T-helper 2 cell treated with Interferon-gamma antibody and Interleukin-4, amounts not matched to agents 100 ng/mL and 5 ng/mL, for 36 hours (primary cell): ENCODE data around the gene MYO10. TPM values are rescaled to one million over a fixed set of nuclear protein-coding genes. Genes with fewer than 3 reads are reported as not detected.
"Not testable (repeated sequence)": the region's sequence is repeated elsewhere in the genome, so short reads cannot be mapped to it uniquely, and the experiment has no call there.

ENCODE experiments used
- intact Hi-C: fragments of 100-400 bp; cut with micrococcal nuclease; formaldehyde crosslinking; loops from one replicate; pipeline ENCODE4 v1.15.1; 2023
- total RNA-seq: library from RNA; stranded (reverse); gene quantifications from 2 replicates; pipeline ENCODE4 v1.2.3, GENCODE V29; 2022

The MYO10 gene
- total RNA-seq, 1 donor from 2014 or later = 0.23 TPM

GRCh38 chr5:16791036-16791705, 144.9 kb downstream of the MYO10 start:
- intact Hi-C loops = loop anchor here (1.0 kb wide), 1 partner anchor 399 kb away; no protein-coding TSS in a partner anchor

- intact Hi-C loops = no loop called here
Observed at GRCh38 chr5:16788957-16789356, 147.1 kb downstream of the MYO10 start.

DNA sequence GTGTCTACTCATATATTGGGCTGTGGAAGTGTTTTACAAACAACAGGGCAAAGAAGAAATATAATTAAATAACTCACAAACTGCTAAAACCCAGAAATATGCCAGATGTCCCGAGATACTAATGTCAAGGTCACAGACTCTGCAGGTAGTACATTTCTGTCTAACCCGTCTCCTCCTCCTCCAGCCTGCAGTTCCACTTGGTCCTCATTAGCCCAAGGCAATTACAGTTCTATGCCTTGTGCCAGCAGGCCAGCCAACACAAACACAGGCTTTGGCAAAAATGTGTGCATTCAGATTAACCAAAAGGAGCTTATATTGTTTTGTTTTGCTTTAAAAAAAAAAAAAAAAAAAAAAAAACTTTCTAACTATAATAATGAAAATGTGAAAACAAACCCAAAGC, 148.8 kb downstream of the MYO10 start:
- intact Hi-C loops = no loop called here

DNA sequence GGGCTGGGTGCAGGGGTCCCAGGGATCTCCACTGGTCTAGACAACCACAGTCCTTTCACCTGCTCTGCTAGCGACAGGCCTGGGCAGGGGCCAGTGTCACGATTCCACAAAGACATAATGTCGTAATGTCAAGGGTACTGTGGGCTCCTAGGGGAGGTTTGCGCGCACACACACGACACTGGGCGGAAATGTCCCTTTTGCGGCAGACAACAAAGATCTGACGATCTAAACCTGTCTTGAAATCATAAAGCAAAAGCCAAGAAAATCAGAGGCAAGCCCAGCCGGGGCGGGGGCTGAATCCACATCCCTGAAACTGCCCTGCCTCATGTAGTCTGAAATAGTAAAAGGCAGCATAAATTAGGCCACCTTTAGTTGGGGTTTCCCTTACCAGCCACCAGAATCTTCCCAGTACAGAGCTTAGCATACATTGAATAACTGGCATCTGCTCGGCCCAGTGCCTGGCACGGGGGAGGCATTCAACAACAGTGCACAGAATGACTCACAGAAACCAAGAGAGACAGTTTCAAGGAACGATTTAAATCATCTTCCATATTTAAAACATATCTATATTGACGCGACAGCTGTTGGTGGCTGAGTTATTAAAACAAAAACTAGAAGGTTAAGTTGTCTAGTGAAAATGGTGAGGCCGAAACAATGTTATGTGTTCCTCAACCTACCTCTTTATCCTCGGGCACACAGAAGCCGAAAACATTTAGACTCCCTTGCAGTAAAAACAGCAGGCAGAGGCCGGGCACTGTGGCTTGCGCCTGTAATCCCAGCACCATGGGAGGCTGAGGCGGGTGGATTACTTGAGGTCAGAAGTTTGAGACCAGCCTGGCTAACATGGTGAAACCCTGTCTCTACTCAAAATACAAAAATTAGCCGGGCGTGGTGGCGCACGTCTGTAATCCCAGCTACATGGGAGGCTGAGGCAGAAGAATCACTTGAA, 151.0 kb downstream of the MYO10 start:
- intact Hi-C loops = no loop called here

DNA sequence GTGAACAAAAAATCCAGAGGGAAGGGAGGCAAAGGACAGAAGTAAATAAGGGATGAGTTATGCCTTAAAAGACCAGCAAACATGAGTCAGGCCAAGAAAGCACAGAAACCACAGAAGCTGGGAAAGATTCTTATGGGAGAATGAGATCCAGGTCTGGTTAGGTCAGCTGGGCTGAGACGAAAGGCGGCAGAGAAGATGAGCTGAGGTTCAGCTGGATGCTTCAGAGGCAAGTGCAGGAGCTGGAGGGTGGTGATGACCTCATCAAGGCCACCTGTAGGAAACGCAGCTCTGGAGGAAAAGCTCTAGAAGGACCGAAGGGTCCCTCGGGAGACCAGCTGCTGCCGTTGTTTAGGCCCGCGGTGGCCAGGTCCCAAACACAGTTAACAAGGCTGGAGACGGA, 152.0 kb downstream of the MYO10 start:
- intact Hi-C loops = no loop called here

- intact Hi-C loops = no loop called here
Observed at GRCh38 chr5:16781828-16782626, 154.1 kb downstream of the MYO10 start.

GRCh38 chr5:16780325-16780724, 155.8 kb downstream of the MYO10 start:
- intact Hi-C loops = no loop called here

DNA sequence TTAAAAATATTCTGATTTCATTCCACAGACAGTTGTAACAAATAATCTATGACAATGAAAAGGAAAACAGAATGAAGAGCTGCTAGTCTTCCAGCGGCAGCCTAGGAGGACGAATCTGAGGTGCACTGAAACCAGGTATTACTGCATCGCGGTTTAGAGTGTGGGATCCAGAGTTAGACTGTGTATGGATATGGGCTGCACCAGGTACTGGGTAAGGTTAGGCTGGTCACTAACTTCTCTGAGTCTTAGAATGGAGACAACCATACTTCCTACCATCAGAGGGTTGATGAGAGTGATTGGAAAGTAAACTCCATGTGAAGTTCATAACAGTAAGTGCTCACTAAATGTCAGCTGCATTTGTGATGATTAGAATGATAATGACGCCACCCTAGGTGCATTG, 158.7 kb downstream of the MYO10 start:
- intact Hi-C loops = no loop called here

DNA sequence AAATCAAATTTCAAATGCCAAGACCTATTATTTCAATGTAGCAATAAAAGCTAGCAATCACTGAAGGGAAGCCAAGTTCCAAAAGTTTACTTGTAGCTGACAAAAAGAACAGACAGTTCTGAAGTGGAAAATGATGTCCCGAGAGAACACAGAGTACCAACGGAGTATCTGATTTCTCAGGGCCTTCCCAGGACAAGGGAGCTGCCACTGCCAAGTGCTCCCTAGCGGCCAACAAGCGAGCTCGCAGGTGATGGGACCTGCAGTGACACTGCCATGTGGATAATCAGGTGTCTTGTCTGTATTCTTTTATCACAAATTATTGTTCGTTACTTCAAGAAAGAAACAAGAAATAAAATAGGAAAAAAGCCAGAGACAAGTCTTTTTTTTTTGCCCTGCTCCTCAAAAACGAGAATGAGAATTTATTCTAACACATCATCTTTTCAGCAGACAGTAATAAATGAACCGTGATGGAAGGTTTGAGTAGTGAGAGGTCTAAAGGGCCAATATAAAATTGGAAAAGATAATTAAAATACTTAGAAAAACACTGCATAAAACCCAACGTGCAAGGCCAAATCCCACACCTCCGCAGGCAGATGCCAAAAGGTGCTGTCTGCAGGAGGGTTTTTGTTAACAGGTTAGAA, 159.4 kb downstream of the MYO10 start:
- intact Hi-C loops = no loop called here

GRCh38 chr5:16774806-16775205, 161.3 kb downstream of the MYO10 start:
- intact Hi-C loops = no loop called here

GRCh38 chr5:16773991-16774390, 162.1 kb downstream of the MYO10 start:
- intact Hi-C loops = no loop called here

- intact Hi-C loops = no loop called here
Observed at GRCh38 chr5:16772556-16772955, 163.5 kb downstream of the MYO10 start.

DNA sequence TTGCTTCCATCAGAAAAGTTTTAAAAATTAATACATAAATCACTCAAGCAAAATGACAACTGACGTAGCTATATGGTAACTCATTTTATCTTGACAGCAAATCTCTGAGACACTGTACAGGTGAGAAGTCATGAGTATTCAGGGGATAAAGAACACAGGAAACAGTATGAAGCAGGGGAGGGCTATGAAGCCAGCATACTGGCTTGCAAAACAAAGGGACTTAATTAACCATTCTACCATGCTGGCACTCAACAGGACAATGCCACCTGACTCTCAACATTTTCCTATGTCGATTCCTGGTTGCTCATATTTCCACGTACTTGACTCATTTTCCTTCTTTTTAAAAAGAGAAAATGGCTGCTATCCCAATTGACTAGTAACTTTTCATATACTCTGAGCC, 167.9 kb downstream of the MYO10 start:
- intact Hi-C loops = no loop called here

GRCh38 chr5:16763211-16763610, 172.9 kb downstream of the MYO10 start:
- intact Hi-C loops = no loop called here

GRCh38 chr5:16759147-16759773, 176.8 kb downstream of the MYO10 start:
- intact Hi-C loops = no loop called here

- intact Hi-C loops = no loop called here
Observed at GRCh38 chr5:16757989-16758501, 178.0 kb downstream of the MYO10 start.

DNA sequence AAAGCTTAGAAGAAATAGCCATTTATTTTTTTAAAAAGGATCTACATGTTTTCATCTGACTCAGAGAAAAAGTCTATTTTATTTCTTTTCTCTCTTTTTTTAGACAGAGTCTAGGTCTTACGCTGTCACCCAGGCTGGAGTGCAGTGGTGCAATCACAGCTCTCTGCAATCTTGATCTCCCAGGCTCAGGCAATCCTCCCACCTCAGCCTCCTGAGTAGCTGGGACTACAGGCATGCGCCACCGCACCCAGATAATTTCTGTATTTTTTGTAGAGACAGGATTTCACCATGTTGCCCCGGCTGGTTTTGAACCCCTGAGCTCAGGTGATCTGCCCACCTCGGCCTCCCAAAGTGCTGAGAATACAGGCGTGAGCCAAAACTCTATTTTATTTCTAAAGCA, 178.5 kb downstream of the MYO10 start:
- intact Hi-C loops = not testable (repeated sequence)

DNA sequence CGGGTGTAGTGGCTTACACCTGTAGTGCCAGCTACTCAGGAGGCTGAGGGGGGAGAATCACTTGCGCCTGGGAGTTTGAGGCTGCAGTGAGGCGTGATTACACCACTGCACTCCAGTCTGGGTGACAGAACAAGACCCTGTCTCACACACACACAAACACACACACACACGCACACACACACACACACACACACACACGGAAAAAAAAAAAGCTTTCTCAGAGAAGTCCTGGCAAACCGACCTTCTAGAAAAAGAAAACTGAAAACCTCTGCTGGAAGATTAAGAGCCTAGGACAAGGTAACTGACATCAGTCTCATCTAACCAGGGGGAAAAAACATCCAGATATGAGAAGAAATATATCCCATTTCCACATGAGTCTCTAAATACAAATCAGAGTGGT, 178.9 kb downstream of the MYO10 start:
- intact Hi-C loops = no loop called here

DNA sequence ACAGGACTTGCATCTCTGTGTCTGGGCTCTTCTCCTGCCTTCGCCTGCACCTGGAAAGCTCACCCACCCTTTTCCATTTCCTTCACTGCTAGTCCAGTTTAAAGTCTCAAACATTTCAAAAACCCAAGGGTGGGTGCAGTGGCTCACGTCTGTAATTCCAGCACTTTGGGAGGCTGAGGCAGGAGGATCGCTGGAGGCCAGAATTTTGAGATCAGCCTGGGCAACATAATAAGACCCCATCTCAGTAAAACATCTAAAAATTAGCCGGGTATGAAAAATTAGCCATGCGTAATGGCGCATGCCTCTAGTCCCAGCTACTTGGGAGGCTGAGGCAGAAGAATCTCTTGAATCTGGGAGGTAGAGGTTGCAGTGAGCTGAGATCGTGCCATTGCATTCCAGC, 179.4 kb downstream of the MYO10 start:
- intact Hi-C loops = no loop called here

- intact Hi-C loops = no loop called here
Observed at GRCh38 chr5:16755641-16756040, 180.4 kb downstream of the MYO10 start.

- intact Hi-C loops = no loop called here
Observed at GRCh38 chr5:16754601-16755000, 181.5 kb downstream of the MYO10 start.
